GM21825 (cell line): ENCODE results near the gene RAE1.

Experiments
- ATAC-seq: cut with Tn5 transposase; IDR thresholded peaks from one replicate; pipeline ENCODE4 v1.9.1; 2021; ENCODE audit warnings: mild to moderate bottlenecking, moderate library complexity; ENCODE audit not compliant: unreplicated experiment

Gene RAE1, protein sequence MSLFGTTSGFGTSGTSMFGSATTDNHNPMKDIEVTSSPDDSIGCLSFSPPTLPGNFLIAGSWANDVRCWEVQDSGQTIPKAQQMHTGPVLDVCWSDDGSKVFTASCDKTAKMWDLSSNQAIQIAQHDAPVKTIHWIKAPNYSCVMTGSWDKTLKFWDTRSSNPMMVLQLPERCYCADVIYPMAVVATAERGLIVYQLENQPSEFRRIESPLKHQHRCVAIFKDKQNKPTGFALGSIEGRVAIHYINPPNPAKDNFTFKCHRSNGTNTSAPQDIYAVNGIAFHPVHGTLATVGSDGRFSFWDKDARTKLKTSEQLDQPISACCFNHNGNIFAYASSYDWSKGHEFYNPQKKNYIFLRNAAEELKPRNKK

DNA sequence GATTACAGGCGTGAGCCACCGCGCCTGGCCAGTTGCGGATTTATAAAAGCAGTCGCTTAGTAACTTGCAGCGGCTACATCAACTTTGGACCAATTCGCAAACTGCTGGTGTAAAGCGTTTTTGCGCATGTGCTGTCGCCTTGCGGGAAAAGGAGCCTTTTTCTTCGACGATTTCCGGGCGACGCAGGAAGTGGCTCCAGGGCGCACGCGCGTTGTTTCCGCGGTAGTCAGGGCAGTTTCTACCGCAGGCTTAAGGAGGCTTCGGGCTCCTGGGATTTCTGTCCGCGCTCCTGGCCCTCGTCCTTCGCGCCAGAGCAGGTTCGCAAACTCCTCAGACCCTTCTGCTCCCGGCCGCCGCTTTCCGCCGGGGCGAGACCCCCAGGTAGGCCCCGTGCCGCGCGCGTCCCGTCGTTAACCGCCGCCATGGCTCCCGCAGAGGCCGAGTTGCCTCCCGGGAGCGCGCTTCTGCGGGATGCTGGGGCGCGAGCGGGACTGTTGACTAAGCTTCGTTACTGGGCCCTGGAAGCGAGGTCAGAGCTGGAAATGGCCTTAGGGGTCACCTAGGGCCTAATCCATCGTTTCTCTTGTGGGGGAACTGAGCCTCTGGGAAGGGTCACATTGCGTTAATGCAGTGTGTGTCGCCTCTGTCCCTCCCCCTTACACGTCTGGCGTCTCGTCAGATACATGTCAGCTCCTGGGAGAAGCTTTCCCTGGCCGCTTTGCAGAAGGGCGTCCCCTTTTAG lies at the start of gene RAE1:
Gene RAE1 (plus strand): TSS at position 214 of the 742 bp plus-strand sequence. CDS start 2,784 bp downstream, outside the sequence.
- peak; percentile 80 for ATAC-seq

- ATAC-seq, result no peak
Observed at GRCh38 chr20:57306747-57307146, 44.3 kb upstream of the RAE1 start.

- no peak for ATAC-seq
Observed at GRCh38 chr20:57308451-57309271, 42.4 kb upstream of the RAE1 start.

GRCh38 chr20:57309544-57310115 lies 41.4 kb upstream of the RAE1 start:
- no peak for ATAC-seq

DNA sequence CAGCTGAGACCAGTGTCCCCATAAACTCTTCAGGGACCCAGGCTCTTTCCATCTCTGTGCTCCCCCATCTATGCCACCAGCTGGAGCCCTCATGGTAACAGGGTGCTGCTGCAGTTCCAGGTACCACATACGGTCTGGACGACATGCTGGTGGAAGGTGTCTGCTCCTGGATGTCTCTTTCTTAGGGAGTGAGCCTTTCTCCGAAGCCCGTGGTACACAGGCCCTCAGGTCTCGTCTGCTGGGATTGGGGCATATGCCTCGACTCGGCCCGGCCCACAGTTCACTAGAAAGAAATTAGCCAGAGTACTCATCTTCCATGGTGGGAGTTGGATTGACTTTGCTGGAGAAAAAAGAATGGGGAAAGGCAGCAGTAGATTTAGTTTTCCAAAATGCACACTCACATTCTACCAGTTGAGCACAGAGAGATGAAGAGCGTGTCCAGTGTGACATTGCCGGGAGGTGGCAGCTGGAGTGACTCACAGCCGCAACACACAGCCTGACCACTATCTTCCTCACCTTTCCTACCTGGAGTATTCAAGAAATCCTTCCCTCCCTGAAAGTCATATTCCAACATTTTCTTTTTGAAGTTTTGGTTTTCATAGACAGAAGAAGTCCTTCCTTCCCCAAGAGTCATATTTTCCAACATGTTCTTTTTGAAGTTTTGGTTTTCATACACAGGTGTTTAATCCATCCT lies 40.1 kb upstream of the RAE1 start:
- no peak for ATAC-seq

DNA sequence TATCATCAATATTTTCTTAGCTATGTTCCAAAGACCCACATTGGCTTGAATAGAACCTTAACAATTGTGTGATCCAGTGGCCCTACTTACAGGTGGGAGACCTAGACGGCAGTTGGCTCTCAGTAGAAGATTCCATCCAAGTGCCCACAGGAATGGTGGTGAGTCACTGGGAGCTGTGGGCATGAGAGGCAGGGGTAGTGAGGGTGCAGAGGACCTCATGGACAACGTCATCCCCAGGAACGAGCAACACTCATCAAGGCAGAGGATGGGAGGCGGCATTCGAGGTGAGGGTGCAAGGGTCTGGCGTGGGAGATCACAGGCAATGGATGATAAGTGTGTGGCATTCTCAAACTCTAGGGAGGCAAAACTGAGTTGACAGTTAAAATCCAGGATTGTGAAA lies 38.9 kb upstream of the RAE1 start:
- ATAC-seq, result no peak

- ATAC-seq, result no peak
Observed at GRCh38 chr20:57313230-57313629, 37.8 kb upstream of the RAE1 start.

- ATAC-seq, result no peak
Observed at GRCh38 chr20:57313951-57314350, 37.1 kb upstream of the RAE1 start.

DNA sequence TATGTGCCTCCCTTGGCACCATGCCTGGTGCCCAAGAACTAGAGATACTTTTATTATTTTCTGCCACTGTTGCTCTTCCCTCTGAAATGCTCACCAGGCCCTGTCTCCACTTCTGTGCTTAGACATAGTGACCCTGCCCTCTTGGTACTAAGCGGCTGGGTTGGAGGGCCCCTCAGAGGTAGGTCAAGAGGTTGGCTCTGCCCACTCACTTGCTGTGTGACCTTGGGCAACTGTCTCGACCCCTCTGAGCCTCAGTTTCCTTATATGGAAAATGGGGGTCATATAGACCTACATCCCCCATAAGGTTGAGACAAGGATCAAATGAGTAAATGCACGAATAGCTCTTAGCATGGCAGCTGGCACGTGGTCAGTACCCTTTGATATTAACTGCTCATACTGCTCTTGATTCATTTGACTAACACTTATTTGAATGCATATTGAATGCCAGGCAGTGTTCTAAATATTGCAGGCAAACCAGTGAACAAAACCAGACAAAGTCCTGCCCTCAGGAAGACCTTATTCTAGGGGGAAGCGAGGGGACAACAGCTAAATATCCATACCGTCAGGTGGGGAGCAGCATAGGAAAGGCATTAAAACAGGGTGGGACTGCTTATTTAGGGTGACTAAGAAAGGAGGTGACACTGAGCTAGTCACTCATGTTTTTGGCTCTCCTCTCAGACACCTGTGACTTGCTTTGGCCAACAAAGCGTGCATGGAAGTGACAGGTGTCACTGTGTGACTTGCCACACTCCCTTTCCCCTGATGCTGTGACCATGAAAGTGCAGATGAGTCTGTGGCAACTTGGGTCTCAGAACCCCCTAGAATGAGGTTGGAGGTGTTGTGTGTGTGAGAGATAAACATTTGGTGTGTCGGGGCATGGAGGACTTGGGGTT lies 35.7 kb upstream of the RAE1 start:
- ATAC-seq, result no peak

DNA sequence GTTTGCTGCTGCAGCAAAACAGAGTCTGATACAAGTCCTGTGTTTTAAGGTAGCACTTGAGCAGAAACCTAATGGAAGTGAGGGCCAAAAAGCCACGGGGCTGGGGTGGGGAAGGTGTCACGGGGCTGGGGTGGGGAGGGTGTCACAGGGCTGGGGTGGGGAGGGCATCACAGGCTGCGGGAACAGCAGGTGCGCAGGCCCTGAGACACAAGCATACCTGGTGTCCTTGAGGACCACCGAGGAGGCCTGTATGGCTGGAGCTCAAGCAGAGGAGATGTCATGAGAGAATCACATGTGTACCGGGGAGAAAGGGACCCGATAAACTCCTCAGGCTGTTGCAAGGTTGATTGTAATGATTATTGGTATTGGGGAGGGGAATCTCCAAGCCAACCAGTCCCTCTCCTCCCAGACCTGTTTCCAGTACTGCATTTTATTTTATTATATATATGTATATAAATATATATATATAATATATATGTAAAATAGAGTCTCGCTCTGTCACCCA lies 35.0 kb upstream of the RAE1 start:
- ATAC-seq, result no peak

GRCh38 chr20:57316795-57317201 lies 34.3 kb upstream of the RAE1 start:
- no peak for ATAC-seq

- ATAC-seq, result no peak
Observed at GRCh38 chr20:57317316-57317788, 33.7 kb upstream of the RAE1 start.

GRCh38 chr20:57317789-57318371 lies 33.2 kb upstream of the RAE1 start:
- no peak for ATAC-seq

GRCh38 chr20:57319584-57319983 lies 31.5 kb upstream of the RAE1 start:
- no peak for ATAC-seq

DNA sequence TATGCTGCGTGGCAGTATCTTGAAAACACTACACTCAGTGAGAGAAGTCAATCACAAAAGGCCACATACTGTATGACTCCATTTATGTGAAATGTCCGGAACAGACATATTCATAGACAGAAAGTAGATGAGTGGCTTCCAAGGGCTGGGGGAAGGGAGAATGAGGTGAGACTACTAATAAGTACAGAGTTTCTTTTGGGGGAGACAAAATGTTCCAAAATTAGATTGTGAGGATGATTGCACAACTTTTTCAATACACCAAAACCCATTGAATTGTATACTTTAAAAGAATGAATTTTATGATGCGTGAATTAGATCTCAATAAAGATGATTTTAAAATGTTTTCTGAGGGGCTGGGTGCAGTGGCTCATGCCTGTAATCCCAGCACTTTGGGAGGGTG lies 30.7 kb upstream of the RAE1 start:
- no peak for ATAC-seq

GRCh38 chr20:57321142-57321541 lies 29.9 kb upstream of the RAE1 start:
- ATAC-seq, result no peak

DNA sequence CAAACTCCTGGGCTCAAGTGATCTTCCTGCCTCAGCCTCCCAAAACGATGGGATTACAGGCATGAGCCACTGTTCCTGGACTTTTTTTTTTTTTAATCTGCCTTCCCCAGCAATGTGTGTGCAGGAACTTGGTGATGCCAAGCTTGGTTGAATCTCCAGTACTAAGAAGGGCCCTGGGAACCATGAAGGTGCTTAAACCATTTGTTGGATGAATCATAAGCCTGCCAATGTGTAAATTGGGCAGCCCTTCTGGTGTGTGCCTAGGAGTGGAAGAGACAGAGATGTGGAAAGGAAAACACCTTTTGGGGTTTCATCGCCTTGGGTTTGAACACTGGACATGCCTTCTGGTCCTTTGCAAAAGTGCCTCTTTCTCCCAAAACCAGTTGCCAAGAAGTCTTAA lies 28.6 kb upstream of the RAE1 start:
- ATAC-seq, result no peak

- no peak for ATAC-seq
Observed at GRCh38 chr20:57323034-57323433, 28.0 kb upstream of the RAE1 start.
